Memory B cell (primary cell): Measurements from ENCODE around the gene RPTN.
"Not testable (repeated sequence)": the region's sequence is repeated elsewhere in the genome, so short reads cannot be mapped to it uniquely, and the experiment has no call there.

Experiments
- ATAC-seq: fragments of 150-1000 bp; cut with Tn5 transposase; 2 replicates; pipeline ENCODE4 v1.10.0; 2021; ENCODE audit warnings: low read depth, mild to moderate bottlenecking, moderate library complexity
- DNase-seq, 2 donors: peaks; one replicate each; pipeline ENCODE4 v3.0.0; 2022; ENCODE audit warnings: low spot score in 2 of 2
- H3K27ac Mint-ChIP-seq: one replicate; pipeline ENCODE4 v1.8.0; 2022; ENCODE audit warnings: mild to moderate bottlenecking, moderate library complexity, mixed read lengths
- H3K27me3 Mint-ChIP-seq: one replicate; pipeline ENCODE4 v1.8.0; 2022; ENCODE audit warnings: mixed read lengths
- H3K36me3 Mint-ChIP-seq: one replicate; pipeline ENCODE4 v1.8.0; 2022; ENCODE audit warnings: mild to moderate bottlenecking, mixed read lengths
- H3K4me1 Mint-ChIP-seq: one replicate; pipeline ENCODE4 v1.8.0; 2022; ENCODE audit warnings: mixed read lengths
- H3K4me3 Mint-ChIP-seq: one replicate; pipeline ENCODE4 v1.8.0; 2022; ENCODE audit warnings: mild to moderate bottlenecking, moderate library complexity, mixed read lengths
- H3K9me3 Mint-ChIP-seq: one replicate; pipeline ENCODE4 v1.8.0; 2022; ENCODE audit warnings: mixed read lengths

Gene RPTN

DNA sequence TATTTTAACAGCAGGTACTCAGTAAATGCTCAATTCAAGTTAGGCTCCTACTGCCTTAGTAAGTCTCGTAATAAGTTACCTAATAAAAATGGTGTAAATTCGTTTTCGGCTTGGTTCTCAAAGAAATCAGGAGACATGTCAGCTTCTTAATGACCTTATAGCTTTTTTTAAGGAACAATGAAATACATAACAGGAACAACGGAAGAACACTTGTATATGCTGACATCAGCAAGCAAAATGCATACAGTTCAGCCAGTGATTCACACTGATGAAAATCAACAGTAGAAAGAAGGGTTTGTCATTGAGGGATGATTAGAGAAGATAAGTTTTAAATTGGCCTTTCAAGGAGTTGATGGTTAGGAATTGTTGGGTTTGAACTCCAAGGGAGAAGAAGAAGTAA, 13.3 kb downstream of the RPTN start:
- H3K27me3 Mint-ChIP-seq = peaks cover 12% of the 10 kb centered on the region
- no peaks in the 10 kb centered on the region for H3K4me1 Mint-ChIP-seq
- peaks cover 5% of the 10 kb centered on the region for H3K36me3 Mint-ChIP-seq
- peaks cover 16% of the 10 kb centered on the region for H3K9me3 Mint-ChIP-seq
- no peak overlapping the region for H3K27ac Mint-ChIP-seq
- no peak for DNase-seq
- H3K4me3 Mint-ChIP-seq = no peak overlapping the region
- ATAC-seq = no peak

DNA sequence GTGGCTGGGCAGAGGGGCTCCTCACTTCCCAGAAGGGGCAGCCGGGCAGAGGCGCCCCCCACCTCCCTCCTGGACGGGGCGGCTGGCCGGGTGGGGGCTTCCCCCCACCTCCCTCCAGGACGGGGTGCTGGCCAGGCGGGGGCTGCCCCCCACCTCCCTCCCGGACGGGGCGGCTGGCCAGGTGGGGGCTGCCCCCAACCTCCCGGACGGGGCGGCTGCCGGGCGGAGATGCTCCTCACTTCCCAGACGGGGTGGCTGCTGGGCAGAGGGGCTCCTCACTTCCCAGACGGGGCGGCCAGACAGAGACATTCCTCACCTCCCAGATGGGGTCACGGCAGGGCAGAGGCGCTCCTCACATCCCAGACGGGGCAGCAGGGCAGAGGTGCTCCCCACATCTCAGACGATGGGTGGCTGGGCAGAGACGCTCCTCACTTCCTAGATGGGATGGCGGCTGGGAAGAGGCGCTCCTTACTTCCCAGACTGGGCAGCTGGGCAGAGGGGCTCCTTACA, 14.3 kb downstream of the RPTN start:
- not testable (repeated sequence) for DNase-seq, H3K4me3 Mint-ChIP-seq, H3K36me3 Mint-ChIP-seq, H3K27ac Mint-ChIP-seq, H3K4me1 Mint-ChIP-seq, ATAC-seq
- peaks cover 16% of the 10 kb centered on the region for H3K9me3 Mint-ChIP-seq
- H3K27me3 Mint-ChIP-seq = peaks cover 11% of the 10 kb centered on the region

DNA sequence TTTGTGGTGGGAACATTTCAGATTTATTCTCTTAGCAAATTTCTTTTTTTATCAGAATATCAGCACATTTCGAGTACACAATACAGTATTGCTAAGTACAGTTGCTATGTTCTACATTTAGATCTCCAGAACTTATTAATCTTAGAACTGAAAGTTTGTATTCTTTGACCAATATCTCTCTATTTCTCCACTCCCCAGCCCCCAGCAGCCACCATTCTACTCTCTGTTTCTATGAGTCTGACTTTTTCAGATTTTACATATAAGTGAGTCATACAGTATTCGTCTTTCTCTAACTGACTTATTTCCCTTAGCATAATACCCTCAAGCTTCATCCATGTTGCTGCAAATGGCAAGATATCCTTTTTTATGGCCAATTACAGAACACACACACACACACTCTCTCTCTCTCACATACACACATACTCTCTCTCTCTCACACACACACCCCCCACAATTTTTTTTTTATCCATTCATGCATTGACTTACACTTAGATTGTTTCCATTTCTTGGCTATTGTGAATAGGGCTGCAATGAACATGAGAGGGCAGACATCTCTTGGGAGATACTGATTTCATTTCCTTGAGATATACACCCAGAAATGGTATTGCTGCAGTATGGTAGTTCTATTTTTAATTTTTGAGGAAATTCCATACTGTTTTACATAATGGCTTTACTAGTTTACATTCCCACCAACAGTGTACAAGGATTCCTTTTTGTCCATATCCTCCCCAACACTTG, 15.7 kb downstream of the RPTN start:
- no peak for ATAC-seq
- no peak overlapping the region for H3K27ac Mint-ChIP-seq
- peaks cover 8% of the 10 kb centered on the region for H3K9me3 Mint-ChIP-seq
- H3K27me3 Mint-ChIP-seq = peaks cover 15% of the 10 kb centered on the region
- H3K36me3 Mint-ChIP-seq = peaks cover 5% of the 10 kb centered on the region
- no peak overlapping the region for H3K4me3 Mint-ChIP-seq
- no peak for DNase-seq
- H3K4me1 Mint-ChIP-seq = no peaks in the 10 kb centered on the region

DNA sequence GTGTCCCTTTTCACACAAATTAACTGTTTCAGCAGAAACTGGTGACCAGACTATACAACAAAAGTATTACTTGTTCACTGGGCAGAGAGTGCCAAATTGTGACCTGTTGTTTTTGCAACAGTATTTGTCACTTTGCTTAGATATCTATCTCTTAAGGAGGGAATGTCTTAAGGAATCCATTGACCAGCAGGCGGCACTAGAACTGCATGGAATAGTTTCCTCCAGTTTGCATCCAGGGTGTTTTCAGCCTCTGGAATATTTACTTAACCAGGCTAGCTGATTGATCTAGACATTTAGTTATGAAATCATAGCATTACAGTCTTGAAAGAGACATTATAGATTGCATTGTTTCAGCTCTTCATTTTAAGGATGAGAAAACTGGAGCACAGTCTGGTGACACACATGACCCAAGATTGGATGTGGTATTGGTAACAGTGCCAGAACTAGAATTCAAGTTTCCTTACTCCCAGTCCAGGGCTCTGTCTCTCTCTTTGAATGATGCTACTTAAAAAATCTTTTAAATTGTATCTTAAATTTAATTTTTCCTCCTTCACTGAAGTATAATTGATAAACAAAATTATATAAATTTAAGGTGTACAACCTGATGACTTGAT, 16.9 kb downstream of the RPTN start:
- peaks cover 5% of the 10 kb centered on the region for H3K36me3 Mint-ChIP-seq
- no peak overlapping the region for H3K27ac Mint-ChIP-seq
- DNase-seq = no peak
- no peaks in the 10 kb centered on the region for H3K4me1 Mint-ChIP-seq
- no peak overlapping the region for H3K4me3 Mint-ChIP-seq
- peaks cover 7% of the 10 kb centered on the region for H3K9me3 Mint-ChIP-seq
- ATAC-seq = no peak
- peaks cover 15% of the 10 kb centered on the region for H3K27me3 Mint-ChIP-seq

DNA sequence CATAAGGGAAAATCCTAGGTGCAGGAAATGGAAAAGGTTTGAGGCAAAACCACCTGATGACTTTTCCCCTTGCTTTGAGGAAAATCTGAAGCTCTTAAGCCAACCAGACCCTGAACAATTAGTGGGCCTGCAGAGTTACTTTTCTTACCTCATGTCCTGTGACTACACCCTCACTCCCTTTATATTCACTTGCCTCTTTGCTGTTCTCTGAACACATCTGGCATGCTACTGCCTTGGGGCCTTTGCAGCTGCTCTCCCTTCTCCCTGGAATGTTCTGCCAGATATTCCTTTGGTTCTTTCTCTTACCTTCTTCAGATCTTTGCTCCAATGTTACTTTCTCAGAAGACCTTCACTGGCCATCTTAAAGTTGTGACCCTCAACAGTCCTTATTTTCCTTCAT, 21.8 kb downstream of the RPTN start:
- Mint-ChIP-seq H3K27ac (no peak overlapping the region), H3K36me3 (no peaks in the 10 kb centered on the region), H3K9me3 (peaks cover 6% of the 10 kb centered on the region), H3K4me3 (no peak overlapping the region), H3K4me1 (no peaks in the 10 kb centered on the region), H3K27me3 (peaks cover 6% of the 10 kb centered on the region)
- no peak for ATAC-seq
- DNase-seq = no peak

DNA sequence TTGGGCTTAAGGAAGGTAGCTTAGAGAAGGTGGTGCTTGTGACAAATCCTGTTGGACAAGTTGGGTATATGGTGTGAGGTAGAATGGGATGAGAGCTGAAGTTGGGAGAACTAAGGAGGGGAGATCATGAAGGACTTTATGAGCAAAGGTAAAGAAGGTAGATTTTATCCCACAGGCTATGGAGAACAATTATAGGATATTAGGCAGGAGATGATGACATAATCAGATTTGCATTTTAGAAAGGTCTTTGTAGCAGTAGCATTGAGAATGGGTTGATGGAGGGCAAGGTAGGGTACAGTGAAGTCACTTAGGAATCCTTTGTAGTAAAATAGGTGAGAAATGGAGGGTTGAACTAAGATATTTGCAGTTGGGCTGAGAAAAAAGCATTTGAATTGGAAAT, 28.8 kb downstream of the RPTN start:
- Mint-ChIP-seq H3K36me3 (no peaks in the 10 kb centered on the region), H3K27ac (no peak overlapping the region), H3K27me3 (peaks cover 29% of the 10 kb centered on the region), H3K4me1 (no peaks in the 10 kb centered on the region), H3K4me3 (no peak overlapping the region), H3K9me3 (peaks cover 6% of the 10 kb centered on the region)
- ATAC-seq = no peak
- no peak for DNase-seq

DNA sequence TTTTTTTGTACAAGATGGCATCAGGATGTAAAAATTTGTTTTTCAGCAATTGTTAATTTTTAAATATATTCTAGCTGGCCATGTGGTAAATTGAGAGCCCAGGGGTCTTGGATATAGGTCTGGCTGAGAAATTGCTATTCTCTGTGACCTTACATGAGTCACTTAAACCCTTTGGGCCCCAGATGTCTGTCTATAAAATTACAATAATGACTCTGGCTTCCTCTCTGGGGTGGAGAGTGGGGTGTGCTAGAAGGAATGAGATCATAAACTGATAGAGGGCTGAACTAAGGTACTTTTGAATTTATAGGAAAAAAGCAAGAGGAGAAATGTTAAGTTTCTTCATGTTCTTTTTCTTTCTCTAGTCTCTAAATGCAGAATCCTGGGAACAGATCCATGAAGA, 31.4 kb downstream of the RPTN start:
- H3K4me3 Mint-ChIP-seq = no peak overlapping the region
- no peak overlapping the region for H3K27ac Mint-ChIP-seq

DNA sequence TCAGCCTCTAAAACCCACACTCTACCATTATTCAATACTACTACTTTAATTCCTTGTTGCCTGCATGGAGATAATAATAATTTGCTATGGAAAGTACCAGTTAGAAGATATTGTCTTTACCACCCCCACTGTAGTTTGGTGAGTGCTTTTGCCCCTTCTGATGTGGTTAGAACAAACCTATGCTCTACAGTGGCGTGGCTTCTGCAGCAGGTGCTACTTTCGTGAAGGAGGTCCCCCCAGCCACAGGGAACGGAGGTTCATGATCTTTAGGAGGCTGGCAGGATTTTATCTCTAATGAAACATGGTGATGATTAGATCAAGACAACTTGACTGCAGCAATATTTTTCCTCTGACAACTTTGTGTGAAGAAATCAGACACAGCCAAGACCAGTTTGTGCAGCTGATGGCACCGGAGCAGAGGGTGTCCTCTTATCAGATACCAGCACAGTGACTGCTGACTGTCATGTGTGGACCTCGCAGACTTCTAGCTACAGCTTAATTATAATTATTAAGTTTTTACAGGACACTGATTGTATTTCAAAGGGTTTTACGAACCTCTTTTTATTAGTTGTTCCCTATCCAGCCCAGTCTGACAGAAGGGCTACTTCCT, 33.1 kb downstream of the RPTN start:
- DNase-seq = no peak
- Mint-ChIP-seq H3K9me3 (no peaks in the 10 kb centered on the region), H3K27ac (no peak overlapping the region), H3K4me3 (no peak overlapping the region), H3K27me3 (peaks cover 28% of the 10 kb centered on the region), H3K4me1 (no peaks in the 10 kb centered on the region), H3K36me3 (no peaks in the 10 kb centered on the region)
- no peak for ATAC-seq

More for the DNA sequence above, 31.4 kb downstream of the RPTN start:
- peaks cover 27% of the 10 kb centered on the region for H3K27me3 Mint-ChIP-seq
- ATAC-seq (no peak), DNase-seq (no peak)
- H3K4me1 Mint-ChIP-seq = no peaks in the 10 kb centered on the region
- H3K9me3 Mint-ChIP-seq = no peaks in the 10 kb centered on the region
- no peaks in the 10 kb centered on the region for H3K36me3 Mint-ChIP-seq

DNA sequence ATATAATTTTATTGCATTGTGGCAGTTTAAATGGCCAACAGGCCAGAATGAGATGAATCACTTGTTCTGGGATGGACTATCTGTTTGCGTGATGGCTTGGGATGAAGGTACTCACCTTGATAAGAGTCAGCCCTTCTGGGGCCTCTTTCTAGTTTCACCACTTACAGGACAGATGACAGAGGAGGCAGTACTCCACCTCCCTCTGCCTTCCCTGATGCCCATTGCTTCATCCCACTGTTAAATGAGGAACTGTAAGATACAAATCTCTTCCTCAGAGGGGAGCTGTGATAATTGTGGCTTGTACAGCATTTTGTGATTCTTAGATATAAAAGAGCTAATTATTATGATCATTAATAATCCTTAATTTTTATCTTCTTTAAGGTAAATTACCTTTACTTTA, 40.1 kb downstream of the RPTN start:
- DNase-seq = no peak
- ATAC-seq = no peak
- Mint-ChIP-seq H3K36me3 (no peaks in the 10 kb centered on the region), H3K4me3 (no peak overlapping the region), H3K27me3 (peaks cover 16% of the 10 kb centered on the region), H3K9me3 (no peaks in the 10 kb centered on the region), H3K27ac (no peak overlapping the region), H3K4me1 (no peaks in the 10 kb centered on the region)

DNA sequence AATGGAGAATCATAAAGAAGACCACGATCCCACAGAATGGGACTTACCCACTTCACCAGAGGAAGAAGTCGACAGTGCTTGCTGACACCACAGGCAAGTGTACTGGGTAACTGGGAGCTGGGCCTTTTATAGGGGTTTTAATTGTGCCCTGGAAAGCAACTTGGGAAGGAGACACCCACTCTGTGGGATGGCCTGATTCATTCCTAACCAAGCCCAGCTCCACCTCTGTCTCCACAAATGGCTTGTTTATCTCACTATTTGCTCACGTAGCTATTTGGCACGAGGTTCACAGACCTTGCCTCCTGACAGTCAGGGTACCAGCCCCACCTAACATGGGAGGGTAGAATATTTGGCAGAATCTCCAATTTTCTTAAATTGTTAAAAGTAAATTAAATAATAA, 43.7 kb downstream of the RPTN start, which contains the start of gene TCHH:
Gene TCHH, minus strand, starts transcription at position 101 of the 400 bp plus-strand sequence. CDS start 1,364 bp downstream, outside the sequence.
- Mint-ChIP-seq H3K36me3 (no peaks in the 10 kb centered on the region), H3K27me3 (peaks cover 15% of the 10 kb centered on the region), H3K4me1 (no peaks in the 10 kb centered on the region), H3K9me3 (no peaks in the 10 kb centered on the region), H3K4me3 (no peak within 1 kb of the TSS), H3K27ac (no peak within 1 kb of the TSS)
- DNase-seq (no peak), ATAC-seq (no peak)

DNA sequence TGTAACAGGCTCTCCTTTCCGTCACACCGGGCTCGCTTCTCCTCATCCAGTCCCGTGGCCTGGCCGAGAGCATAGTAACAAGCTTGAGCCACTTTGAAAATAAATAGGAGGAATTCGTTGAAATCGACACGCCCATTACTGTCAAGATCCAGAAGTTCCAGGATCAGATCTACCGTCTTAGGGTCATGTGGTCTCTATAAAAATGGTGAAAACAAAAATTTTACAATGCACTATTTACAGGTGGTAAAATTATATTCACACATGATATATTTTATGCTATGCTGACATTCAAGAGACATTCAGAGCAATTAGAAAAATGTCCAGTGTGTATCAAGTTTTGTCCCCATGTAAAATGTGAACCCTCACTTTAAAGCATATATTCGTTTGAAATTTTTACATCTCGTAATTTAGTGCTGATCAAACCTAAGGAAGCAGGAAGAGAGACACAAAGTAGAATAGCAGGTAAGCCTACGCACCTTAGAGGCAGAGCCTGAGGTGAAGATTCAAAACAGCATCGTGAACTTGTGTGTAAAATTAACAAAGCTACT, 46.1 kb downstream of the RPTN start:
- no peak for DNase-seq
- Mint-ChIP-seq H3K27me3 (peaks cover 12% of the 10 kb centered on the region), H3K9me3 (no peaks in the 10 kb centered on the region), H3K4me3 (no peak overlapping the region), H3K36me3 (peaks cover 2% of the 10 kb centered on the region), H3K4me1 (peaks cover 3% of the 10 kb centered on the region), H3K27ac (no peak overlapping the region)
- no peak for ATAC-seq

DNA sequence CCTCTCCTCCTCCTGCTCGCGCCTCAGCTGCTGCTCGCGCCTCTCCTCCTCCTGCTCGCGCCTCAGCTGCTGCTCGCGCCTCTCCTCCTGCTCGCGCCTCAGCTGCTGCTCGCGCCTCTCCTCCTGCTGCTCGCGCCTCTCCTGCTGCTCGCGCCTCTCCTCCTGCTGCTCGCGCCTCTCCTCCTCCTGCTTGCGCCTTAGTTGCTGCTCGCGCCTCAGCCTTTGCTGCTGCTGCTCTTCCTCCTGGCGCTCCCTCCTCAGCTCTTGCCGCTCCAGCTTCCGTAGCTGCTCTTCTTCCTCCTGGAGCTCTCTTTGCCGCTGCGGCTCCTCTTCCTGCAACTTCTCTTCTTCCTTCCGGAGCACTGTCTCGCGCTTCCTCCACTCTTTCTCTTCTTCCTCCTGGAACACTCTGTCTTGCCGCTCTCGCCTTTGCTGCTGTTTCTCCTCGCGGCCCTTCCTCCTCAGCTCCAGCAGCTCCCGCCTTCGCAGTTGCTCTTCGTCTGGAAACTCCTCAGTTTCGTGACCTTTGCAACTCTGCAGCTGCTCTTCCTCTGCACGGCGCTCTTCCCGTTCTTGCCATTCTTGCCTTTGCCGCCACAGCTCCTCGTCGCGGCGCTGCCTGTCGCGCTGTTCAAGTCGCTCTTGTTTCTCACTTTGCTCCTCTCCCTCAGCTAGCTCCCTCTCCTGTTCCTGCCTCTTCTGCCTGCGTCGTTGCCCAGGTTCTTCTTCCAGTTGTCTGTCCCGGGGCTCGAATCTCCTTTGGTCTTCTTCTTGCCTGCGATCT, 46.7 kb downstream of the RPTN start:
- H3K27ac Mint-ChIP-seq = no peak overlapping the region
- DNase-seq (no peak), ATAC-seq (no peak)
- H3K9me3 Mint-ChIP-seq = no peaks in the 10 kb centered on the region
- H3K4me3 Mint-ChIP-seq = no peak overlapping the region
- peaks cover 12% of the 10 kb centered on the region for H3K27me3 Mint-ChIP-seq
- H3K36me3 Mint-ChIP-seq = peaks cover 2% of the 10 kb centered on the region
- peaks cover 7% of the 10 kb centered on the region for H3K4me1 Mint-ChIP-seq

DNA sequence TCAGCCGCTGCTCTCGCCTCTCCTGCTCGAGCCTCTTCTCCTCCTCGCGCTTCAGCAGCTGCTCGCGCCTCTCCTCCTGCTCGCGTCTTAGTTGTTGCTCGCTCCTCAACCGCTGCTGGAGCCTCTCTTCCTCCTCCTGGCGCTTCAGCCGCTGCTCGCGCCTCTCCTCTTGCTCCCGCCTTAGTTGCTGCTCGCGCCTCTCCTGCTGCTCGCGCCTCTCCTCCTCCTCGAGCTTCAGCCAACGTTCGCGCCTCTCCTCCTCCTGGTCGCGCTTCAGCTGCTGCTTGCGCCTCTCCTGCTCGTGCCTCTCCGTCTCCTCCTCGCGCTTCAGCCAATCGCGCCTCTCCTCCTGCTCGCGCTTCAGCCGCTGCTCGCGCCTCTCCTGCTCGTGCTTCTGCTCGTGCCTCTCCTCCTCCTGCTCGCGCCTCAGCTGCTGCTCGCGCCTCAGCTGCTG, 47.5 kb downstream of the RPTN start:
- H3K36me3 Mint-ChIP-seq = peaks cover 2% of the 10 kb centered on the region
- no peaks in the 10 kb centered on the region for H3K9me3 Mint-ChIP-seq
- no peak for DNase-seq
- ATAC-seq = no peak
- H3K27ac Mint-ChIP-seq = no peak overlapping the region
- peaks cover 7% of the 10 kb centered on the region for H3K4me1 Mint-ChIP-seq
- no peak overlapping the region for H3K4me3 Mint-ChIP-seq
- H3K27me3 Mint-ChIP-seq = peaks cover 9% of the 10 kb centered on the region
